Activated CD4-positive, alpha-beta T cell treated with anti-CD3 and anti-CD28 coated beads, Interleukin-2, amount 50 U/mL, for 4 hours (primary cell): ENCODE results near the gene EXTL2.
"Not testable (repeated sequence)": the region's sequence is repeated elsewhere in the genome, so short reads cannot be mapped to it uniquely, and the experiment has no call there.

Experiments used
- DNase-seq, 2 experiments: peaks; one replicate each; pipeline ENCODE4 v3.0.0-alpha.2; 2020

EXTL2 gene

GRCh38 chr1:100852976-100853375, 41.7 kb downstream of the EXTL2 start:
- no peak for DNase-seq

- DNase-seq = no peak
These were observed 42.9 kb downstream of the EXTL2 start for GRCh38 chr1:100851726-100852125.

DNA sequence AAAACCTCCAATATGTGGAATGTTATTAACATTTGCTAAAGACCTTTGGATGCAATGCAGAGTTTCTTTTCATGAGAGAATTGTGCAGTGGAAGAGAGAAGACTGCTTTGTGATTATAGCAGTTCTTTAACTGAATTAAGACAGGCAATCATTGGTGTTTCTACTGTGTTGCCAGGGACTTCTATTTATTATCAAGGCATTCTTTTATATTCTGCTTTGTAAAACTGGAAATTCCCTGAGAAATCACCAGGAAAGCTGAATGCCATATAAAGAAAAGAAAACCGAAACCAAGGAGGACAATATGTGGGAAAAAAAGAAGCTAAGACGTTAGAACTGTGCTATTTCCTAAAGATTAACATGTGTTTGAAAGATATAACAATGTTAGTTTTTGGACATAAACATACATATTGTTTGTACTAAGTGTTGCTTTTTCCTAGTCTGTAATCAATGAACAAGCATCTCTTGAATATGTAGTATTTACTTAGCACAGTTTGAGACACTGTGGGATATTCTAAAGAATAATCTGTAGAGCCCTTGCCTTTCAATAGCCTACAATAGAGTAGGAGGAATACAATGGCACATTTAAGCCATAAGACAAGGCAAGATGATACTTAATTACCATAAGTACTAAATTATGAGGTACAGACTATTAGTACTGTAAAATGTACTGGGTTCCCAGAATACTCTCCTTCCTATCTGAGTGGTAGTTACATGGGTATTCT, 47.1 kb downstream of the EXTL2 start:
- DNase-seq = no peak

GRCh38 chr1:100843160-100843559, 51.5 kb downstream of the EXTL2 start:
- not testable (repeated sequence) for DNase-seq

- DNase-seq = no peak
These were observed 58.5 kb downstream of the EXTL2 start for GRCh38 chr1:100835866-100836842.

DNA sequence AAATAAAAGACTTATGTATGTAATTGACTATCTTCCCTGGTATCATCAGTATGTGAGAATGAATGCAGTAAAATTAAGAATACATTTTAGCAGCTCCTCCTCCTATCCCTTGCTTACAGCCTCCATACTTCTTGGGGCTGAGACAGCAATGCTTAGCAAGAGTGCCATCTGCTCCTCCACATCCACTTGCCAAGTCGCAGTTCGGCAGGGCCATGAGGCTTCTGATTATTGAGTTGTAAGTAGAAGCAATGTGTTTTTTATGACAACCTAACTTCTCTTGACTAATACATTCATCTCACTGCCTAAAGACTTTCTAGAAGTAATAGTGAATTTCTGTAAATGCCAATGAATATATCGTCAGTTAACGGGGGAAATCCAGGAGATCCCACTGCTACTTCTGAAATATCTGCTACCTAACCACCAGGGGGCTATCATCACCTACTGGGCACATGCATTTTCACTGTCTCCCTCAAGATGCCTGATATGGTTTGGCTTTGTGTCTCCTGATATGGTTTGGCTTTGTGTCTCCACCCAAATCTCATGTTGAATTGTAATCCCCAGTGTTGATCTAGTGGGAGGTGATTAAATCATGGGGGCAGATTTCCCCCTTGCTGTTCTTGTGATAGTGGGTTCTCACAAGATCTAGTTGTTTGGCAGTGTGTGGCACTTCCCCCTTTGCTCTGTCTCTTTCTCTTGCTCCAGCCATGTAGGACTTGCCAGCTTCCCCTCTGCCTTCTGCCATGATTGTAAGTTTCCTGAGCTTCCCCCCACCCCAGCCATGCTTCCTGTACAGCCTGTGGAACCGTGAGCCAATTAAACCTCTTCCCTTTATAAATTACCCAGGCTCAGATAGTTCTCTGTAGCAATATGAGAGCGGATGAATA, 59.6 kb downstream of the EXTL2 start:
- DNase-seq = no peak

DNA sequence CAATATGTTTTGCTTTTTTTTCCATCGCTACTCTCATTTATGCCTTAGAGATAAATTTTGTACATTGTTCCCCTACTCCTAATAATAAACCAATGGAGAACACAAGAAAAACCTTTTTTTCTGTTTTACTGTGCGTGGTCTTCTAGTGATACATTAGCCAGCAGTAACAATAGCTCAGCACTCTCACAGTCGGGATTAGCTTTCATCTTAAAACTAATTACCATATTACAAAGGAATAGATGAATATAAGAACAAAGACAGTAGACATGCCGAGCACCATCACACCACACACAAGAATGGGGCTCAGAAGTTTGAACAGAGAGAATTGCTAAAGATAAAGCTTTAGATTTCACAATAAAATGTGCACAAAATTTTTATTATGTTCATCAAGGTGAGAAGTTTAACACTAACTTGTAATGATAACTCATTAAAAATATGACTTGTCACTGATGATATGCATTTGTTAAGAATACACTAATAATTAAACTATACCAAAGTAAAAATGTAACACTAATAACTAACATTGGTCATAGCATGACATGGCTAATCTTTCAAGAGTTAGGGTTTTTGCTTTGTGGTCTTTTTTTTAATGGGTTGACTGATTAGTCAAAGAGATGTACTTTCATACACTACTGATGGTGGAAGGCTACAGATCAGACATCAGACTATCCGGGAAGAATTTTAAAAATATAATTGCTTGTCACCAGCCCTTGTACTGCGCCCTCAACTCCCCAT, 61.8 kb downstream of the EXTL2 start:
- no peak for DNase-seq

DNA sequence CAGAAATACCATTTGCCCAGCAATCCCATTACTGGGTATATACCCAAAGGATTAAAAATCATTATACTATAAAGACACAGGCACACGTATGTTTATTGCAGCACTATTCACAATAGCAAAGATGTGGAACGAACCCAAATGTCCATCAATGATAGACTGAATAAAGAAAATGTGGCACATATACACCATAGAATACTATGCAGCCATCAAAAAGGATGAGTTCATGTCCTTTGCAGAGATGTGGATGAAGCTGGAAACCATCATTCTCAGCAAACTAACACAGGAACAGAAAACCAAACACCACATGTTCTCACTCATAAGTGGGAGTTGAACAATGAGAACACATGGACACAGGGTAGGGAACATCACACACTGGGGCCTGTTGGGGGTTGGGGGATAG, 69.0 kb downstream of the EXTL2 start:
- DNase-seq = not testable (repeated sequence)
